GM21367 (cell line): ENCODE measurements around the gene RFX4.
"Not testable (repeated sequence)": the region's sequence is repeated elsewhere in the genome, so short reads cannot be mapped to it uniquely, and the experiment has no call there.

Source experiments
- ATAC-seq: cut with Tn5 transposase; IDR thresholded peaks from one replicate; pipeline ENCODE4 v1.9.1; 2021; ENCODE audit not compliant: unreplicated experiment

RFX4 gene

GRCh38 chr12:106685381-106685780 lies 102.6 kb downstream of the RFX4 start:
- no peak for ATAC-seq

GRCh38 chr12:106687672-106688071 lies 104.9 kb downstream of the RFX4 start:
- no peak for ATAC-seq

DNA sequence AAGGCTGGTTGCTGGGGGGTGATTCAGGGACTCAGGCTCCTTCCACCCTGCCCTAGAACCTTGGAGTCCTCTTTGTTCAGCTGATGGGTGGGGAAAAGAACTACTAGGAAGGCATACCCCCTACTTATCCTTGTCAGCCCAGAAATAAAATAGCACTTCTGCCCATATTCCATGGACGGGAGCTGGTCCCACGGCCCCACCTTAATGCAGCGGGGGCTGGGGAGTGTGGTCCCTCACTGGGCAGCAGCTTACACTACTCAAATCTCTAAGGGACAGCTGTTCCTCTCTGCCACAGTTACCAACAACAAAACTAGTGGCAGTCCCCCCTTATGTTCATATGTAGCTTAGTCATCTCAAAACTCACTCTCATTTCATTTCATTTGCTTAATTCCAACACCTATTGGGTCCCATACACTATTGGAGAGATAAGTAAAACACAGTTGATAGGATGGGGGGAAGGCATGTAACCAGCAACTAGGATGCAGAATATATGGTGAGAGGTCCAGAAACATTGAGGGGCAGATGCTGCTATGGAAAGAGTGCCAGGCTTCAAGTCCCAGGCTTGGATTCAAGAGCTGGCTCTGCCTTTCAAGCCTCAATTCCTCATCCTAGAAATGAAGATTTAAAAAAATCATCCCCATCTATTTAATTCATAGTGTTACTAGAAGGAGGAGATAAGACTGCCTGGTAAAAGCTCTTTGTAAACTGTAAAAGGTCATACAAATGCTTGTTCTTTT lies 107.9 kb downstream of the RFX4 start:
- no peak for ATAC-seq

DNA sequence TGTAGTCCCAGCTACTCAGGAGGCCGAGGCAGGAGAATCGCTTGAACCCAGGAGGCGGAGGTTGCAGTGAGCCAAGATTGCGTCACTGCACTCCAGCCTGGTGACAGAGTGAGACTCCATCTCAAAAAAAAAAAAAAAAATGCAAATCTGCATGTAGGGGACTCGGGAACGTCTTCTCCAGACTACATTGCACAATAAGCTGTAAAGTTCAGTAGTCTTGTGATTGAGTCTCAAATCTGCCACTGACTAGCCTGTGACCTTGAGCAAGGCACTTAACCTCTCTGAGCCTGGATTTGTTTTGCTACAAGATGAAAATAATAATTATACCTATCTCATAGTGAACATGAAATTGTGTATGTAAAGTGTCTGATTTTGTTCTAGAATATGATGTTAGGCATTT lies 109.2 kb downstream of the RFX4 start:
- ATAC-seq = not testable (repeated sequence)

GRCh38 chr12:106692896-106693820 lies 110.4 kb downstream of the RFX4 start:
- no peak for ATAC-seq

- ATAC-seq = no peak
These were observed 113.3 kb downstream of the RFX4 start for GRCh38 chr12:106696071-106696470.

DNA sequence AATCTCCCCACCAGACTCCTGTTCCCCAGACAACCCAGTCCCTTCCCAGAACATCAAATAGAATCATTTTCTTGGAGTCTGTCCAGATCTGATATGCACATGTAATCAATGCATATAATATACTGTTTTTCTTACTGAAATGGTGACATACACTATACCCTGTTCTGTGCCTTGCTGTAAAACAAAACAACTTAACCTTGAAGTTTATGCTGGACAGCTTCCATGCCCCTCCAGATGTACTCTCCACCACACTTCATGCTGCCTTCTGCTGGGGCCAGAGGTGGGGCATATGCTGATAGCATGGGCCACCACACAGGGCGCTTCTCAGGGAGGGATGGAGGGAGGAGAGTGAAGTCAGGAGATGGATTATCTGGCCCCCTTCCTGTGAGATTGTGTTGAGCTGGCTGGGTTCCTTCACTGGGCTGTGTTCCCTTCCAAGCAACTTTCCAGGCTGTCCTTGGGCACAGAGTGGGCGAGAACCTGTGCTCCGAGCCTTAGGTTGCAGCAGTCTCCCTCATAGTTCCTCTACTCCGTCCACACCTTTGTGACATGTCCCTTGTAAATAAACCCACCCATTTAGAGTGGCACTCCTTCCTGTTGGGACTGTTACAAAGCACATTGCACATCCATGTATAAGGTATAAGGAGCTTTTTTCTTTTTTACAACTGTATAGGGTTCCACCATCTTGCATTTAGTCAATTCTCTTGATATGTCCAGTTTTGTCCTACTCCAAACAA lies 114.0 kb downstream of the RFX4 start:
- ATAC-seq = no peak

DNA sequence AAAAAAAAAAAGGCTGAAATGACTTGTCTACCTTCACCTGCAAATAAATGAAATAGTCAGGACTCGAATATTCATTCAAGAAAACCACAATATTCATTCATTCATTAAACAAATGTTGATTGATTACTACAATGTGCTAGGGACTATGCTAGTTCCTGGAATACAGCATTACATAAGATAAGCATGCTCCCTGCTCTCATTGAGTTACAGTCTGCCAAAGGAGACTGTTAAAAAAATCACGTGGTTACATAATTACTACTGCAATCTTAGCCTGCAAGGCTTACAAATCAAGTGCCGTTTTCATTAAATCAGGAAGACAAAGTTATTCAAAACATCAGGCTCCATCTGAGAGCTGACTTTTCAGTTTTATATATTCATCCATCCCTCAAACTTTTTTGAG lies 121.3 kb downstream of the RFX4 start:
- no peak for ATAC-seq

DNA sequence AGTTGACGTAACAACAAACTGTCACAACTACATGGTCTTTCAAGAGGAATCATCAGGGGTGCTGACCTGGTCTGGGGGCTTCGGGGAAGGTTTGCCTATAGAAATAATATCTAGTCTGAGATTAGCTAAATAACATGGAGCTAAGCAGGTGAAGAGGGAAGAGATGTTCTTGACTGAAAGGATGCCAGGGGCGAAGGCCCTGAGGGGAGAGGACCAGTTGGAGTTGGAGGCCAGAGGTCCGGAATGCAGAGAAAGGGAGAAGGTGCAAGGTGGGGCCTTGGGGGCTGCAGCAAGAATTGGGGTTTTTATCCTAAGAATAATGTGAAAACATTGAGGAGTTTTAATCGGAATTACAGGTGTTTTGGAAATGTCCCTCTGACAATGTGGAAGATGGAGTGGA lies 123.2 kb downstream of the RFX4 start:
- ATAC-seq = no peak

DNA sequence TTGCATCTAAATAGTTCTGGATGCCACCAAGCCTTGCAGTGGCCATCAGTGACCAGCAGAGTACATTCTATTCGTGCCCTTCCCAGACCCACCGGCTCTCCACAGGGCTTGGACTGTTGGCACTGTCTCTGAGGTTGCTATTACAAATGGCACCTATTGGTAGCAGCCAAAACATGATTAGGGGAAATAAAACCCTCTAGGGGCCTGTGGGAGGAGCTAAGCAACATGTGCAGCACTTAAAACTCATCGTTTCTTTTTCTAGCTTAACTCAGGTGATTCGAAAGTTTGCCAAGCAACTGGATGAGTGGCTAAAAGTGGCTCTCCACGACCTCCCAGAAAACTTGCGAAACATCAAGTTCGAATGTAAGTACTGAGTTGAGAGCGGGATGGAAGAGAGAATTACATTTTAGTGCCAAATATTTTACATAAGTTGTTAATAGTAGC lies 126.3 kb downstream of the RFX4 start:
- no peak for ATAC-seq

DNA sequence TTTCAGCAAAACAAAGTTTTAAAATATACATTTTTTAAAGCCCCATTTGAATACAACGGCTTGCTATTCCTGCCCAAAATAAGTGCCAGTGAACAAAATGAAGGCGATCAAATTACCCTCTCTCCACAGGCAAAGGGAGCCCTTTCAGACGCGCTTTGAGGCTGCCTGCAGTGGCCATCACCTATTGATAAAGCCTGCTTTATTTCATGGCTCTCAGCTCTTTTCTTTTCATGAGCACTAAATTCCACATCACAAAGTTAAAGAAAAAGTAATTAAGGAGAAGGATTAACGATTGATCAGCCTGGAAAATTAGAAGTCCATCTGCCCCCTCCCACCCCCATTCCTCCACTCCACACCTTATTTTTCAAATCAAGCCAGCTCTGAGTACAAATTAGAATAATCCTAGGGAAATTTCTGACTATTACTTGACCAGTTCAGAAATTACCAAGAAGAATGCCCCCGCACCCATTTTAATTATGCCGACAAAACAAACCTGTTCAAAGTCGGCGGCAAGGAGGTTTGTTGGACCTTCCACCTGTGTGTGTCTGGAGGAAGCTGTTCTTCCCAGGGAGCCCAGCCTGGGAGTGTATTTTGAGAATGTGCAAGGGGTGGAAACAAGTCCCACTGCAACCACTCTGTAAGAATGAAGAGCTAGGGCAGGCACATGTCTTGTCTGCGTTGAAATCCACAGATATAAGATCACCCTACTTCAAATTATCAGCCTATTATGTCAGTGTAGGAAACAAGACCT lies 127.5 kb downstream of the RFX4 start:
- ATAC-seq = no peak

GRCh38 chr12:106711316-106711715 lies 128.5 kb downstream of the RFX4 start:
- no peak for ATAC-seq

GRCh38 chr12:106712768-106713167 lies 130.0 kb downstream of the RFX4 start:
- no peak for ATAC-seq

- ATAC-seq = no peak
These were observed 132.1 kb downstream of the RFX4 start for GRCh38 chr12:106714926-106715325.

GRCh38 chr12:106715582-106715981 lies 132.8 kb downstream of the RFX4 start:
- no peak for ATAC-seq

DNA sequence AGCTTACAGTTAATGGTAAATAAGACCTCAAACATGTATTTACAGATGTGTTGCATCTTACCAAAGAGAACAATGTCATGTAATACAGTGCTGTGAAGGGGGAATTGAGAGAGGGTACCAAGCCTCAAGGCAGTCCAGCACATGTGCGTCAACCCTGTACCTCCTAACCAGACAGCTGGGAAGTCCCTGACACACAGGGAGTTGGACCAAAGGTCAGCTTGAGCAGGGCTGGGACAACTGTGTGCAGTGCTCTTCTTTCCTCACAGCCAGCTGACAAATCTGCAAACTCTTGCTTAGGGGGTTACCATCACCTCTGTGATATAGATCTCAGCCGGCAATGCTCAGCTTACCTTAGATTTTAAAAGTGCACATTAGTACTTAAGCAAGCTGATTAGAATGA lies 134.9 kb downstream of the RFX4 start:
- no peak for ATAC-seq

DNA sequence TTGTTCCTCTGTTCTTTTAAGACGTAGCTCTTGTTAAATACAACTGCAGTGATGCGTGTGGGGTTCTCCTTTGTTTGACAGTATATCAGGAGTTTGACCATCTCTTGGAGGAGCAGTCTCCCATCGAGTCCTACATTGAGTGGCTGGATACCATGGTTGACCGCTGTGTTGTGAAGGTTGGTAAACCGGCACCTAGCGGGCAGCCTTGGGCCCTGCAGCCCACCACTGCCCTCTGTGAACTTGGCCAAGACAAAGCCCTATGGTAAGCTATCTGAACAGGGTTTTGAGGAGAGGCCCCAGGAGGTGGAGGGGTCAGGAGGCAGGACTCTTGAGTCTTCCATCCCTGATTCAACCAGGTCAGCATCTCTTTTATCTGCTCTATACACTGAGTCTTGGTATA lies 137.1 kb downstream of the RFX4 start:
- no peak for ATAC-seq

- no peak for ATAC-seq
These were observed 137.9 kb downstream of the RFX4 start for GRCh38 chr12:106720696-106721095.

GRCh38 chr12:106721915-106722314 lies 139.1 kb downstream of the RFX4 start:
- no peak for ATAC-seq

- ATAC-seq = no peak
These were observed 140.0 kb downstream of the RFX4 start for GRCh38 chr12:106722837-106723236.

- no peak for ATAC-seq
These were observed 140.6 kb downstream of the RFX4 start for GRCh38 chr12:106723416-106723815.
